HepG2 (cell line): Measurements from ENCODE around the gene NDOR1. TPM values are rescaled to one million over a fixed set of nuclear protein-coding genes. Genes with fewer than 3 reads are reported as not detected.
A peak's percentile ranks its signal among the peaks of the same experiment; 100 is the strongest.

Source experiments
- AKNA ChIP-seq: sonication (generic); formaldehyde crosslinking; IDR thresholded peaks from 2 replicates; pipeline ENCODE4 v1.4.0; 2020; ENCODE audit warnings: missing genetic modification reagents, borderline replicate concordance
- ATF6 ChIP-seq: sonication (generic); formaldehyde crosslinking; conservative IDR thresholded peaks from 2 replicates; pipeline ENCODE4 v1.4.0; 2020; ENCODE audit warnings: missing genetic modification reagents
- DPF2 ChIP-seq: sonication (generic); formaldehyde crosslinking; IDR thresholded peaks from 2 replicates; pipeline ENCODE4 v1.4.0; 2020; ENCODE audit warnings: mild to moderate bottlenecking, low read depth, missing genetic modification reagents, borderline replicate concordance
- E2F5 ChIP-seq: sonication (generic); formaldehyde crosslinking; conservative IDR thresholded peaks from 2 replicates; pipeline ENCODE4 v1.4.0; 2020; ENCODE audit warnings: missing genetic modification reagents
- GABPB1 ChIP-seq: IDR thresholded peaks from 2 replicates; pipeline ENCODE4 v1.6.1; 2016; ENCODE audit warnings: mild to moderate bottlenecking, missing genetic modification reagents, moderate library complexity, missing compliant biosample characterization
- KAT7 ChIP-seq: IDR thresholded peaks from 2 replicates; pipeline ENCODE4 v1.6.1; 2018; ENCODE audit warnings: borderline replicate concordance, missing compliant biosample characterization
- MEF2D ChIP-seq: sonication (generic); formaldehyde crosslinking; IDR thresholded peaks from 2 replicates; pipeline ENCODE4 v1.5.1; 2020; ENCODE audit warnings: mild to moderate bottlenecking, missing genetic modification reagents
- NFATC3 ChIP-seq: sonication (generic); formaldehyde crosslinking; IDR thresholded peaks from 2 replicates; pipeline ENCODE4 v1.5.1; 2020; ENCODE audit warnings: mild to moderate bottlenecking, missing genetic modification reagents
- NFYB ChIP-seq: sonication (generic); formaldehyde crosslinking; IDR thresholded peaks from 2 replicates; pipeline ENCODE4 v1.4.0; 2020; ENCODE audit warnings: missing genetic modification reagents
- RARG ChIP-seq: sonication (generic); formaldehyde crosslinking; IDR thresholded peaks from 2 replicates; pipeline ENCODE4 v1.4.0; 2020; ENCODE audit warnings: low read depth, mild to moderate bottlenecking, missing genetic modification reagents
- TCF7 ChIP-seq: sonication (generic); IDR thresholded peaks from 2 replicates; pipeline ENCODE4 v1.6.1; 2016; ENCODE audit warnings: antibody characterized with exemption, low read depth
- TIGD3 ChIP-seq: sonication (generic); formaldehyde crosslinking; IDR thresholded peaks from 2 replicates; pipeline ENCODE4 v1.5.1; 2020; ENCODE audit warnings: mild to moderate bottlenecking, missing genetic modification reagents, borderline replicate concordance
- ZNF138 ChIP-seq: sonication (generic); formaldehyde crosslinking; IDR thresholded peaks from 2 replicates; pipeline ENCODE4 v1.5.0; 2020; ENCODE audit warnings: mild to moderate bottlenecking, low read depth, missing genetic modification reagents
- ZNF160 ChIP-seq: sonication (generic); formaldehyde crosslinking; IDR thresholded peaks from 2 replicates; pipeline ENCODE4 v1.8.0; 2022; ENCODE audit warnings: mild to moderate bottlenecking, inconsistent platforms, missing genetic modification reagents
- ZNF230 ChIP-seq: sonication (generic); formaldehyde crosslinking; IDR thresholded peaks from 2 replicates; pipeline ENCODE4 v1.4.0; 2020; ENCODE audit warnings: mild to moderate bottlenecking, missing genetic modification reagents
- ZNF343 ChIP-seq: sonication (generic); formaldehyde crosslinking; IDR thresholded peaks from 2 replicates; pipeline ENCODE4 v1.4.0; 2020; ENCODE audit warnings: mild to moderate bottlenecking, missing genetic modification reagents
- ZNF44 ChIP-seq: sonication (generic); formaldehyde crosslinking; IDR thresholded peaks from 2 replicates; pipeline ENCODE4 v1.5.1; 2020; ENCODE audit warnings: mild to moderate bottlenecking, missing genetic modification reagents
- ZNF558 ChIP-seq: sonication (generic); formaldehyde crosslinking; IDR thresholded peaks from 2 replicates; pipeline ENCODE4 v1.9.0; 2022; ENCODE audit warnings: mild to moderate bottlenecking, missing genetic modification reagents, borderline replicate concordance
- ZNF660 ChIP-seq: sonication (generic); formaldehyde crosslinking; IDR thresholded peaks from 2 replicates; pipeline ENCODE4 v1.5.1; 2020; ENCODE audit warnings: mild to moderate bottlenecking, low read depth, missing genetic modification reagents, borderline replicate concordance
- ZNF891 ChIP-seq: sonication (generic); formaldehyde crosslinking; IDR thresholded peaks from 2 replicates; pipeline ENCODE4 v1.5.0; 2020; ENCODE audit warnings: mild to moderate bottlenecking, missing genetic modification reagents
- polyA plus RNA-seq, 8 experiments: library from polyadenylated mRNA; depleted of rRNA in 3 of 8; stranded (reverse) in 7 of 8; unstranded in 1 of 8; fragments of >200 nt; fragmentation: Illumina TruSeq in 4 of 8; extraction: Trizol in 4 of 8; gene quantifications; 2 replicates each; pipeline versions ENCODE4 v1.2.1 to v1.2.3, GENCODE V29; 2011 to 2016; ENCODE audit warnings: low read depth in 4 of 8, missing spikeins in 1 of 8, mixed read lengths in 1 of 8; ENCODE audit not compliant: insufficient read depth in 1 of 8
- total RNA-seq, 5 experiments: library from RNA; depleted of rRNA; stranded (reverse); fragments of >200 nt; fragmentation: Illumina TruSeq; extraction: Trizol; gene quantifications; 2 replicates each; pipeline ENCODE4 v1.2.3, GENCODE V29; 2016; ENCODE audit warnings: low read depth in 1 of 5

NDOR1 gene
- total and polyA plus RNA-seq, 2 of the 13 experiments (the other 11 are each of a cell fraction or from before 2014, with no cell fraction given), result 3.6 to 8.7 TPM

- TF ChIP-seq ZNF160 (CRISPR knock-in tag) (peak; percentile 30; the same call in 1 of the 2 replicates), ZNF660 (CRISPR knock-in tag) (no peak), DPF2 (no peak; the same call in 1 of the 2 replicates), AKNA (CRISPR knock-in tag) (no peak), ZNF230 (CRISPR knock-in tag) (0 out of 2 replicates have a peak, but pooled peaks have one; percentile 71), ZNF343 (CRISPR knock-in tag) (peak; percentile 74; the same call in 1 of the 2 replicates), KAT7 (CRISPR knock-in tag) (peak; percentile 39; the same call in 1 of the 2 replicates), ZNF138 (CRISPR knock-in tag) (no peak), NFYB (CRISPR knock-in tag) (peak; percentile 97), ZNF44 (CRISPR knock-in tag) (peak; percentile 83; the same call in 1 of the 2 replicates), TIGD3 (no peak), NFATC3 (CRISPR knock-in tag) (no peak), ATF6 (CRISPR knock-in tag) (no peak), ZNF558 (CRISPR knock-in tag) (peak; percentile 17; the same call in 1 of the 2 replicates), TCF7 (no peak), RARG (CRISPR knock-in tag) (no peak), GABPB1 (CRISPR knock-in tag) (peak; percentile 94), MEF2D (CRISPR knock-in tag) (peak; percentile 86), E2F5 (CRISPR knock-in tag) (0 out of 2 replicates have a peak, but pooled peaks have one; percentile 29), ZNF891 (CRISPR knock-in tag) (no peak)
These were observed 4.9 kb upstream of the NDOR1 start, which contains the start of gene TPRN (continued) for GRCh38 chr9:137200311-137201204.
